Central memory CD4-positive, alpha-beta T cell (primary cell): ENCODE measurements around the gene TMBIM1.
"Not testable (repeated sequence)": the region's sequence is repeated elsewhere in the genome, so short reads cannot be mapped to it uniquely, and the experiment has no call there.

Experiments
- DNase-seq: peaks from one replicate; pipeline ENCODE4 v3.0.0; 2022

Gene TMBIM1

GRCh38 chr2:218317835-218318234 lies 25.5 kb upstream of the TMBIM1 start:
- no peak for DNase-seq

- no peak for DNase-seq
These were observed 25.0 kb upstream of the TMBIM1 start for GRCh38 chr2:218317303-218317630.

- no peak for DNase-seq
These were observed 23.1 kb upstream of the TMBIM1 start for GRCh38 chr2:218315397-218315796.

- DNase-seq: not testable (repeated sequence)
These were observed 22.5 kb upstream of the TMBIM1 start for GRCh38 chr2:218314764-218315163.

- no peak for DNase-seq
These were observed 21.1 kb upstream of the TMBIM1 start for GRCh38 chr2:218313356-218313755.

GRCh38 chr2:218312267-218312756 lies 20.0 kb upstream of the TMBIM1 start:
- DNase-seq: no peak

GRCh38 chr2:218311541-218312266 lies 19.4 kb upstream of the TMBIM1 start:
- DNase-seq: not testable (repeated sequence)

GRCh38 chr2:218310853-218311540 lies 18.7 kb upstream of the TMBIM1 start:
- no peak for DNase-seq

- DNase-seq: no peak
These were observed 15.2 kb upstream of the TMBIM1 start for GRCh38 chr2:218307415-218308090.

GRCh38 chr2:218306184-218306920 lies 14.0 kb upstream of the TMBIM1 start:
- DNase-seq: no peak

- no peak for DNase-seq
These were observed 13.1 kb upstream of the TMBIM1 start for GRCh38 chr2:218305383-218305782.

- peak; percentile 80 for DNase-seq
These were observed 9.0 kb upstream of the TMBIM1 start for GRCh38 chr2:218301176-218301819.

- DNase-seq: no peak
These were observed 7.8 kb upstream of the TMBIM1 start for GRCh38 chr2:218300141-218300540.

- DNase-seq: no peak
These were observed 6.1 kb upstream of the TMBIM1 start for GRCh38 chr2:218298314-218298875.

GRCh38 chr2:218296847-218297246 lies 4.5 kb upstream of the TMBIM1 start:
- DNase-seq: no peak

GRCh38 chr2:218296200-218296599 lies 3.9 kb upstream of the TMBIM1 start:
- DNase-seq: no peak

- DNase-seq: no peak
These were observed 2.7 kb upstream of the TMBIM1 start for GRCh38 chr2:218295029-218295428.

- DNase-seq: no peak
These were observed 2.2 kb upstream of the TMBIM1 start for GRCh38 chr2:218294430-218295022.

GRCh38 chr2:218293715-218294429 lies 1.6 kb upstream of the TMBIM1 start:
- DNase-seq: no peak

- DNase-seq: no peak
These were observed 820 bp downstream of the TMBIM1 start for GRCh38 chr2:218291318-218292047.
